Natural killer cell (primary cell): ENCODE data around the gene SLC6A19. TPM values are rescaled to one million over a fixed set of nuclear protein-coding genes. Genes with fewer than 3 reads are reported as not detected.

ENCODE experiments used
- ATAC-seq, 3 donors: fragments of 150-1000 bp in 2 of 3; fragments of 200-7000 bp in 1 of 3; cut with Tn5 transposase; 1 replicate in 1 of 3; 2 replicates in 2 of 3; pipeline ENCODE4 v1.10.0; 2021; ENCODE audit warnings: mild to moderate bottlenecking in 2 of 3, moderate library complexity in 2 of 3
- DNase-seq, 2 donors: peaks; one replicate each; pipeline versions ENCODE4 v3.0.0 to v3.0.0-alpha.2; 2013 to 2021; ENCODE audit warnings: mixed read lengths in 1 of 2
- H3K27ac ChIP-seq: one replicate; pipeline ENCODE4 v1.5.1; 2013; ENCODE audit warnings: mild to moderate bottlenecking, low read length
- H3K27me3 ChIP-seq: one replicate; pipeline ENCODE4 v1.6.1; 2013; ENCODE audit warnings: low read length; ENCODE audit not compliant: control insufficient read depth, insufficient read depth
- H3K36me3 ChIP-seq: one replicate; pipeline ENCODE4 v1.6.1; 2013; ENCODE audit warnings: low read length; ENCODE audit not compliant: control insufficient read depth, insufficient read depth
- H3K4me1 ChIP-seq: one replicate; pipeline ENCODE4 v1.6.1; 2013; ENCODE audit warnings: low read length; ENCODE audit not compliant: control insufficient read depth, insufficient read depth
- H3K4me3 ChIP-seq: one replicate; pipeline ENCODE4 v1.5.1; 2013; ENCODE audit warnings: low read length
- H3K9me3 ChIP-seq: one replicate; pipeline ENCODE4 v1.6.1; 2013; ENCODE audit warnings: low read length; ENCODE audit not compliant: control insufficient read depth, insufficient read depth
- H3K27ac Mint-ChIP-seq, 2 donors: one replicate each; pipeline ENCODE4 v1.8.0; 2022; ENCODE audit warnings: mild to moderate bottlenecking in 2 of 2, mixed read lengths in 2 of 2, moderate library complexity in 1 of 2
- H3K27me3 Mint-ChIP-seq, 2 donors: one replicate each; pipeline ENCODE4 v1.8.0; 2022; ENCODE audit warnings: low read depth in 2 of 2, mixed read lengths in 2 of 2
- H3K36me3 Mint-ChIP-seq: one replicate; pipeline ENCODE4 v1.8.0; 2022; ENCODE audit warnings: mixed read lengths
- H3K4me1 Mint-ChIP-seq, 2 donors: one replicate each; pipeline ENCODE4 v1.8.0; 2022; ENCODE audit warnings: mixed read lengths in 2 of 2
- H3K4me3 Mint-ChIP-seq: one replicate; pipeline ENCODE4 v1.8.0; 2022; ENCODE audit warnings: mild to moderate bottlenecking, moderate library complexity, mixed read lengths
- H3K9me3 Mint-ChIP-seq, 2 donors: one replicate each; pipeline ENCODE4 v1.8.0; 2022; ENCODE audit warnings: mixed read lengths in 2 of 2
- CTCF ChIP-seq: fragments of 200-600 bp; IDR thresholded peaks from one replicate; pipeline ENCODE4 v1.8.0; 2022; ENCODE audit warnings: antibody characterized with exemption
- WGBS: methylation state at CpG from one replicate; pipeline ENCODE4 v1.1.7; 2013; ENCODE audit warnings: missing lambda C conversion rate; ENCODE audit not compliant: insufficient coverage; 5-methylcytosine and 5-hydroxymethylcytosine counted together
- intact Hi-C: fragments of 100-400 bp; cut with micrococcal nuclease; formaldehyde crosslinking; loops from one replicate; pipeline ENCODE4 v1.14.2; 2022
- total RNA-seq, 4 donors: library from RNA; stranded (reverse); fragments of 120-200 nt in 1 of 4; gene quantifications; one replicate each; pipeline versions ENCODE4 v1.2.3 to v1.2.4, GENCODE V29; 2013 to 2022

The SLC6A19 gene
- total RNA-seq, 3 donors from 2014 or later (not counting 1 experiment from before 2014, with no cell fraction given) = not detected

DNA sequence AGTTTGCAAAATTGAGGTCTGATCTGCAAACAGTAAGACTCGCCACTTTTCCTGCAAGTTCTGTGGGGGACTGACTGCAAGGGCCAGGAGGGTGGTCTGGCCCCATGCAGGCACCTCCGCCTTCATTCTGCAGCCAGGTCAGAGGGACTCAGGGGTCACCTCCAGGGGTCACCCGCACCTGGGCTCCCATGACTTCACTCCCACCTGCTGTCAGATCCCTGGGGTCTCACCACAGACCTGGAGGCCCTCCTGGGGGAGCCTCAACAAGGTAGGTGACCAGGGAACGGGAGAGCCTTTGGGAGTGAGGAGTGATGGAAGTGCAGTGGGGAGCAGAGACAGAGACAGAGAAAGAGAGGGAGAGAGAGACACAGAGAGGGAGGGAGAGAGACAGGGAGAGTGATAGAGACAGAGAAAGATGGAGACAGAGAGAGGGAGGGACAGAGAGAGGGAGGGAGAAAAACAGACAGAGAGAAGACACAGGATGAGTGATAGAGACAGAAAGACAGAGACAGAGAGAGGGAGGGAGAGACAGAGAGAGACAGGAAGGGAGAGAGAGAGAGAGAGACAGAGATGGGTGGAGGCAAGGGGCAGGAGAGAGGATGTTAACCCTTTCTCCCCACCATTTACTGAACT, 41.5 kb upstream of the SLC6A19 start:
- 73% methylated on average over 4 of the region's 4 CpGs for WGBS
- intact Hi-C loops = no loop called here
- TF ChIP-seq CTCF = no peak
- no peak for ATAC-seq
- Histone ChIP-seq H3K27me3 (peaks cover 7% of the 10 kb centered on the region), H3K9me3 (peaks cover 3% of the 10 kb centered on the region), H3K36me3 (no peaks in the 10 kb centered on the region), H3K4me3 (no peak overlapping the region), H3K27ac (no peak overlapping the region), H3K4me1 (peaks cover 16% of the 10 kb centered on the region)
- Mint-ChIP-seq H3K27me3 (peaks cover 13 to 23% of the 10 kb centered on the region in 2 donors), H3K36me3 (no peaks in the 10 kb centered on the region), H3K27ac (no peak overlapping the region), H3K4me3 (no peak overlapping the region), H3K9me3 (no peaks in the 10 kb centered on the region), H3K4me1 (peaks cover 0 to 12% of the 10 kb centered on the region in 2 donors)
- no peak for DNase-seq

- Mint-ChIP-seq H3K9me3 (no peaks in the 10 kb centered on the region), H3K4me3 (no peak overlapping the region), H3K27ac (no peak overlapping the region), H3K36me3 (no peaks in the 10 kb centered on the region), H3K27me3 (peaks cover 13 to 26% of the 10 kb centered on the region in 2 donors), H3K4me1 (peaks cover 0 to 12% of the 10 kb centered on the region in 2 donors)
- Histone ChIP-seq H3K27me3 (peaks cover 7% of the 10 kb centered on the region), H3K9me3 (peaks cover 3% of the 10 kb centered on the region), H3K4me3 (no peak overlapping the region), H3K4me1 (peaks cover 9% of the 10 kb centered on the region), H3K27ac (no peak overlapping the region), H3K36me3 (no peaks in the 10 kb centered on the region)
- intact Hi-C loops = no loop called here
- no peak for DNase-seq
- ATAC-seq = no peak
- TF ChIP-seq CTCF = no peak
- WGBS = 84% methylated on average over 23 of the region's 23 CpGs
Observed at GRCh38 chr5:1161108-1161832, 40.1 kb upstream of the SLC6A19 start.

GRCh38 chr5:1161833-1162229, 39.6 kb upstream of the SLC6A19 start:
- no peak for TF ChIP-seq CTCF
- Mint-ChIP-seq H3K36me3 (no peaks in the 10 kb centered on the region), H3K27me3 (peaks cover 13 to 29% of the 10 kb centered on the region in 2 donors), H3K4me3 (no peak overlapping the region), H3K4me1 (peaks cover 0 to 12% of the 10 kb centered on the region in 2 donors), H3K27ac (no peak overlapping the region), H3K9me3 (no peaks in the 10 kb centered on the region)
- Histone ChIP-seq H3K27me3 (peaks cover 4% of the 10 kb centered on the region), H3K4me3 (no peak overlapping the region), H3K4me1 (peaks cover 3% of the 10 kb centered on the region), H3K27ac (no peak overlapping the region), H3K9me3 (no peaks in the 10 kb centered on the region), H3K36me3 (no peaks in the 10 kb centered on the region)
- 91% methylated on average over 19 of the region's 19 CpGs for WGBS
- DNase-seq (no peak), ATAC-seq (no peak)
- intact Hi-C loops = no loop called here
